Measurements from ENCODE around the gene GPS2.

- TF ChIP-seq GATA2 (IDR thresholded peaks at IDR 0.05; ENCODE audit: low read depth, low read length) (no peak), GATA3 (IDR thresholded peaks at IDR 0.05; ENCODE audit: low read depth, low read length) (no peak)
Measured at GRCh38 chr17:7329374-7329996, 14.3 kb upstream of the GPS2 start.
